ENCODE measurements around the gene BRCA1. TPM values are rescaled to one million over a fixed set of nuclear protein-coding genes. Genes with fewer than 3 reads are reported as not detected.
"Not testable (repeated sequence)": the region's sequence is repeated elsewhere in the genome, so short reads cannot be mapped to it uniquely, and the experiment has no call there.

Gene BRCA1
- total RNA-seq, 2 experiments from 2014 or later = 62.5 to 66.5 TPM

DNA sequence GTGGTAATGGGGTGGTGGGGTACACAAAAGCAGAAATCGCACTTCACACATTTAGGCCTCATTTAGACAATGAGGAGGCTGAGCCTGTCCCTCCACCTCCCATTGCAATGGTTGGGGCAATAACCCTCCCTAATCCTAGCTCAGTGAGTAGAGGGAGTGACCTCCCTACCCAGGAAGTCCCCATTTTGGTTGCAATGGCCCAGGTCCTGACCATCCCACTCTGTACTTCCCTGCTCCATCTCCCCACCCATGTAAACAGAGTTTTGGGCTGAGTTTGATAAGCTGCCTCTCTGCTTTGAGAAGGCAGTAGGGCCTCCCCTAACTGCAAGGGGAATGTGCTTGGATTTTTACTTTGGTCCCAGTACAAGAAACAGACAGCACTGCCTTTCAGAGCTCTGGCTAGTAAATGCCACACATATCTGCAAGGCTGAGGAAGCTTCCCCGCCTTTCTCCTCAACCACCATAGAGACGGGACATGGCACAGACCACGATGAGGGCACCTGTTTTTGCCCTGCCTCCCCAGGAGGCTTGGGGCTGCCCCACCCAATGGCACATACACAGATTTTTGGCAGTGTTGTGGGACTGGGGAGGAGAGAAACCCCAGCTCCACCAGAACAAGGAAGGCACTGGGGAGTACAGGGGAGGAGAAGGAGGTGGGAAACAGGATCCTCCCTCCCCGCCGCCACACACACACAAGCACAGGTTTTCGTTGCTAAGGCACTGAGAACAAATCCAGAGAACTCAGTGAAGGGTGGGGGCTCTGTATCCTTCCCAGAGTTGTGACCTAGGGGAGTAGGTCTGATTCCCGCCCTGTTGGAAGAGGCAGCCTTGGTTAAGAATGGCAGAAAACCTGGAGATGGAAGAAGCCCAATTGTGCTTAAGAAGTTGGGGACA, 110.3 kb downstream of the BRCA1 start:
- no peak for DNase-seq
- Mint-ChIP-seq H3K4me1 (peaks cover 36% of the 10 kb centered on the region), H3K27ac (no peak overlapping the region), H3K27me3 (peaks cover 3% of the 10 kb centered on the region), H3K4me3 (no peak overlapping the region), H3K9me3 (no peaks in the 10 kb centered on the region), H3K36me3 (ENCODE audit: low read depth) (peaks cover 47% of the 10 kb centered on the region)
- CTCF ChIA-PET = interaction anchor here (0.6 kb wide), 1 partner anchor 17 kb away, joined by 3 read pairs; the partner anchor contains the start of gene RPL27
- POLR2A ChIA-PET = interaction anchor here (0.7 to 2.1 kb wide), 4 partner anchors 8 to 346 kb away, joined by 3 to 5 read pairs (median 4); partner anchors contain the start of gene IFI35

DNA sequence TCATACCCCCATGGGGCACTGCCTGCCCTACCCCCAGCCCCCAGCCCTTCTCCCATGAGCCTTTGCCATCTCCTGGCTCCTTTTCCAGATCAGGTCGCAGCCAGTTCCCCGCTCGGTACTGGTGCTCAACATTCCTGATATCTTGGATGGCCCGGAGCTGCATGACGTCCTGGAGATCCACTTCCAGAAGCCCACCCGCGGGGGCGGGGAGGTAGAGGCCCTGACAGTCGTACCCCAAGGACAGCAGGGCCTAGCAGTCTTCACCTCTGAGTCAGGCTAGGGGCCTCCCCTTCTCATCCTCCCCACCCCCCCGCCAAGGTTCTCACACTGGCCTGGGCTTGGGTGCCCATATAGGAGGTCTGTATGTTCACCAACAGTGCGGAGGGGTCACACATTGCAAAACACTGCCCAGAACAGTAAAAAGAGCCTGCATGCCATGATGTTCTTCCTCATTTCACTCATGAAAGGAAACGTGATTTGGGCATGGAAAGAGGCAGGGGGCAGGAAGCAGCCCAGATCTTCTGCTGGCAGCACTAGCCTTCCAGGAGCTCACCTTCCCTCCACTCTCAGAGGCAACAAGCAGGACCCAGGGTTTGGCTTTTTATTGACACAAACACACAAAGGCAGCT, 111.0 kb downstream of the BRCA1 start:
- POLR2A ChIA-PET = interaction anchor here (0.7 to 8.1 kb wide), 4 partner anchors 10 to 346 kb away, joined by 3 to 103 read pairs (median 4); partner anchors contain the start of gene RPL27
- Mint-ChIP-seq H3K27me3 (no peaks in the 10 kb centered on the region), H3K27ac (no peak overlapping the region), H3K4me1 (peaks cover 29% of the 10 kb centered on the region), H3K9me3 (no peaks in the 10 kb centered on the region), H3K4me3 (no peak overlapping the region), H3K36me3 (ENCODE audit: low read depth) (peaks cover 47% of the 10 kb centered on the region)
- no peak for DNase-seq
- CTCF ChIA-PET = no interaction called here

DNA sequence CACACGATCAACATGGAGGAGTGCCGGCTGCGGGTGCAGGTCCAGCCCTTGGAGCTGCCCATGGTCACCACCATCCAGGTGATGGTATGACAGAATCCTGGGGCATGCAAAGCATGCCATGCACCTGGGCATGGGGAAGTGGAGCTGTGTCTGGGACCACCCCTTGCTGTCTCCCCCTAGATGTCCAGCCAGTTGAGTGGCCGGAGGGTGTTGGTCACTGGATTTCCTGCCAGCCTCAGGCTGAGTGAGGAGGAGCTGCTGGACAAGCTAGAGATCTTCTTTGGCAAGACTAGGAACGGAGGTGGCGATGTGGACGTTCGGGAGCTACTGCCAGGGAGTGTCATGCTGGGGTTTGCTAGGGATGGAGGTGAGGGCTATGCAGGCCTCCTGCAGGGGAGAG, 111.9 kb downstream of the BRCA1 start:
- Mint-ChIP-seq H3K9me3 (no peaks in the 10 kb centered on the region), H3K36me3 (ENCODE audit: low read depth) (peaks cover 51% of the 10 kb centered on the region), H3K4me1 (peaks cover 29% of the 10 kb centered on the region), H3K27ac (no peak overlapping the region), H3K4me3 (no peak overlapping the region), H3K27me3 (no peaks in the 10 kb centered on the region)
- ChIA-PET POLR2A (interaction anchor here (8.1 kb wide), 1 partner anchor 15 kb away, joined by 103 read pairs; the partner anchor contains the start of gene RPL27), CTCF (no interaction called here)
- DNase-seq = no peak

DNA sequence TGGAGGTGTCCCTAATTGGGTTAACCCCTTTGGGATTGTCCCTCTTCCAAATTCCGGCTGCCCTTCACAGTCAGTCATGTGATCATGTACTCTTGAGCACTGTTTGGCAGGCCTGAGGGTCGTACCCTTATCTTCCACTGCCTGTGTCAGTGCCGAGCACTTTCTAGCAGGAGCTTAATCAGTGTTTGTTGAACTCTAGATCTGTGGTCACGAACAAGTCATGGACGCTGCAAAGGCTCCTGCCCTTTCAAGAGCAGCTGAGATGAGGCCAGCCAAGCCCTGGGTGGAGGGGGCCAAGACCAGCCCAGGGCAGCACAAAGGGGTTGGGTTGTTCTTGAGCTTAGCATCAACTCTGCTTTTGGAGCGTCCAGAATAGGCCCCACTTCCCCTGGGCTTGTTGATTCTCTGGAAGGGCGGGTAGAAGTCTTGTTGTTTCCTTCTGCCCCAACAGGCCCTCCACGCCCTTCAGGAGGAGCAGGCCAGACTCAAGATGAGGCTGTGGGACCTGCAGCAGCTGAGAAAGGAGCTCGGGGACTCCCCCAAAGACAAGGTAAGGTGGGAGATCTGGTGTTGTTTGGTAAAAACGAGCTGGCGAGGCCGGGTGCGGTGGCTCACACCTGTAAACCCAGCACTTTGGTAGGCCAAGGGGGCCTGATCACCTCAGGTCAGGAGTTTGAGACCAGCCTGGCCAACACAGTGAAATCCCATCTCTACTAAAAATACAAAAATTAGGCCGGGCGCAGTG, 113.3 kb downstream of the BRCA1 start:
- no peak for DNase-seq
- Mint-ChIP-seq H3K9me3 (no peaks in the 10 kb centered on the region), H3K27me3 (no peaks in the 10 kb centered on the region), H3K27ac (no peak overlapping the region), H3K36me3 (ENCODE audit: low read depth) (peaks cover 53% of the 10 kb centered on the region), H3K4me3 (no peak overlapping the region), H3K4me1 (peaks cover 25% of the 10 kb centered on the region)
- CTCF ChIA-PET = interaction anchor here (0.9 kb wide), 1 partner anchor 112 kb away, joined by 3 read pairs; no protein-coding TSS in a partner anchor
- POLR2A ChIA-PET = interaction anchor here (2.0 to 8.1 kb wide), 2 partner anchors 14 to 303 kb away, joined by 6 to 103 read pairs; partner anchors contain the start of gene RPL27

DNA sequence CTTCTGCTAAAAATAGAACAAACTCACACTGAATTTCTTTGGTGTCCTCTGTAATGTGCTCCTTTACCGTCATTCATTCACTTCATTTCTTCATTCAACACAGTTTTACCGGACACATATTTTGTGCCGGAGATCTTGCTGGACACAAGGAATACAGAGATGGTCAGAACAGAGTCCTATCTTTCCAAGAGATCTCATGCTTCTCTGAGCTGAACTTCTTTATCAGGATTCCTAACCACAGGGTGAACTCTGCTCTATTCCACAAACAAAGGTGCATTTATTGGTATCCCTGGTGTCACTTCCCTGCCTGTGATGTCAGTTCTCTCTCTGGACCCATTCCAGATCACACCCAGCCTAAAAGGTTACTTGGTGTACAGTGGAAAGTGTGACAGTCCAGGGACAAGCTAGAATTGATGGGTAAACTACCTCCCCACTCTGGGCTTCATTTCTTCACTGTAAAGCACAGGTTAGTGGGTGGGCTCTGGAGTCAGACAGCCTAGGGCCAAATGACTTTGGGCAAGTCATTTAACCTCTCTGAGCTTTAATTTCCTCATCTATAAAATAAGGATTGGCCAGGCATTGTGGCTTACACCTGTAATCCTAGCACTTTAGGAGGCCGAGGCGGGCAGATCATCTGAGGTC, 114.4 kb downstream of the BRCA1 start:
- Mint-ChIP-seq H3K36me3 (ENCODE audit: low read depth) (peaks cover 57% of the 10 kb centered on the region), H3K4me3 (no peak overlapping the region), H3K9me3 (no peaks in the 10 kb centered on the region), H3K4me1 (peaks cover 30% of the 10 kb centered on the region), H3K27me3 (no peaks in the 10 kb centered on the region), H3K27ac (peak overlapping the region; percentile 6)
- CTCF ChIA-PET = interaction anchor here (0.9 to 1.0 kb wide), 2 partner anchors 13 to 113 kb away, joined by 3 read pairs; partner anchors contain the start of gene RPL27
- POLR2A ChIA-PET = interaction anchor here (2.0 to 8.1 kb wide), 2 partner anchors 13 to 304 kb away, joined by 6 to 103 read pairs; partner anchors contain the start of gene RPL27
- no peak for DNase-seq

DNA sequence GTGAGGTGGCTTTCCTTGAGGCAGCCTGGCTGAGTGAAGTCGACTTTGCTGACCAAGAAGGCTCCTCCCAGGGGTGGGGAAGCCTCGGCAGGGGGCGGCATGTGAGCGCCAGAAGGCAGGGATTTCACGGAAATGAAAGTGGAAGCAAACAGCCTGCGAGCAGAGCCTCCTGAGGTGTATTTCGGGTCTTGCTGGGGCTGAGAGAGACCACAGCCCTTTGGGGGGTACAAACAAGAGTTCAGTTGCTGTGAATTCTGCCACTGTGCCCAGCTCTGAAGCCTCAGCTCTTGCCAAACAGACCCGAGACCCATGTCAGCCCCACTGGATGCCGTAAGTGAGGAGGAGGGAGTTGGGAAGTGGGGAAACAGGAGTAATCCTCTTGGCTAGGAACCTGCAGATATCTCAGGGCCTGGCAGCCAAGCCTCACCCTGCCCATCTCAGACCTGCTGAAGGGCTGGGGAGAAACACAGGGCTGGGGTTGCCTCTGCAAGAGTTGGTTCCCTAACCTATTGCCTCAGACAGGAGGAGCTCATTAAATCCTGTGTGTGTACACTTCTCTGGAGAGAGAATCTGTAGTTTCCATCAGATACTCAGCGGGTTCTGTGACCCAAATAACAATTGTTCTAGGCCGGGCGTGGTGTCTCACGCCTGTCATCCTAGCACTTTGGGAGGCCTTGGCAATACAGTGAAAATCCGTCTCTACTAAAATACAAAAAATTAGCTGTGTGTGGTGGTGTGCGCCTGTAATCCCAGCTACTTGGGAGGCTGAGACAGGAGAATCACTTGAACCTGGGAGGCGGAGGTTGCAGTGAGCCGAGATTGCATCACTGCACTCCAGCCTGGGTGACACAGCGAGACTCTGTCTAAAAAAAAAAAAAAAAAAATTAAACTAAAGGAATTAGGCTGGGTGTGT, 118.3 kb downstream of the BRCA1 start, which contains the start of gene IFI35:
Gene IFI35, plus strand, starts transcription at position 146 of the 913 bp plus-strand sequence. Its CDS starts 164 bp downstream, at position 310.
- peaks cover 49% of the 10 kb centered on the region for H3K36me3 Mint-ChIP-seq (ENCODE audit: low read depth)
- peaks cover 34% of the 10 kb centered on the region for H3K4me1 Mint-ChIP-seq
- CTCF ChIA-PET = interaction anchor here (0.5 to 2.1 kb wide), 7 partner anchors 9 to 308 kb away, joined by 3 to 24 read pairs (median 3); partner anchors contain the start of genes BECN1 and RPL27
- peak within 1 kb of the TSS; percentile 100 for H3K4me3 Mint-ChIP-seq
- no peaks in the 10 kb centered on the region for H3K9me3 Mint-ChIP-seq
- DNase-seq = peak; percentile 92
- peak within 1 kb of the TSS; percentile 100 for H3K27ac Mint-ChIP-seq
- no peaks in the 10 kb centered on the region for H3K27me3 Mint-ChIP-seq
- POLR2A ChIA-PET = interaction anchor here (0.6 to 8.1 kb wide), 16 partner anchors 9 to 354 kb away, joined by 3 to 103 read pairs (median 4); partner anchors contain the start of gene RPL27

DNA sequence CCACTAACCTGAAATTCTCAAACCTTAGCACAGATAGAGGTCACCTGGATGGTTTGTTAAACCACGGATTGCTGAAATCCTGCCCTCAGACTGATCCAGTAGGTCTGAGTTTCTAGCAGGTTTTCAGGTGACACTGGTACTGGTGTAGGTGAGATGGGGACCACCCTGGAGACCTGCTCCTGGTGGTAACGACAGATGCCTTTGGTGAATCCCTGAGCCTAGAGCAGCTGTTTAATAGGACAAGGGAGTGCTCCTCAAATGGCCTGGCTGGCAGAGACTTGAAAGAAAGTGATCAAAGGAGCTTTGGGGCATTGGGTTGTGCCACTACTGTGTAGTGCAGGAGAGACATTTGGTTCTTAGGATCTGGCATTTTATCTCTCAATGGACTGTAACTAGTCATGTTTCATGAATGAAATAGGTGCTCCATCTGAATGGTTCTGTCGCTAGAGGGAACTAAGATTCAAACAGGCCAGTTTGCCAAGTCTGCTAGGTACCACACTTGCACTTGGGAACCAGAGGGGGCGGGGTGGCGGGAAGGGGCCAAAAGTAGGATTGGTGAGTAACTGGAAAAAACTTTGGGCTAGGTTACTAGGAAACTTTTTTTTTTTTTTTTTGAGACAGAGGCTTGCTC, 121.5 kb downstream of the BRCA1 start:
- Mint-ChIP-seq H3K9me3 (no peaks in the 10 kb centered on the region), H3K27ac (peak overlapping the region; percentile 52)
- CTCF ChIA-PET = no interaction called here

DNA sequence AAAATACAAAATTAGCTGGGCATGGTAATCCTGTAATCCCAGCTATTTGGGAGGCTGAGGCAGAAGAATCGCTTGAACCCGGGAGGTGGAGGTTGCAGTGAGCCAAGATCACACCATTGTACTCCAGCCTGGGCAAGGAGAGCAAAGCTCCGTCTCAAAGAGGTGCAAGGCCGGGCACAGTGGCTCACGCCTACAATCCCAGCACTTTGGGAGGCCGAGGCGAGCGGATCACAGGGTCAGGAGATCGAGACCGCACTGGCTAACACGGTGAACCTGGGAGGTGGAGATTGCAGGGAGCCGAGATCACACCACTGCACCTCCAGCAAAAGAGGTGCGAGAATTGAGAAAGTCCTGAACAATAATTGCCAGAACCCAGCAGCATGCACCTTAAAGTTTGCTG, 124.3 kb downstream of the BRCA1 start:
- H3K27me3 Mint-ChIP-seq, DNase-seq, CTCF ChIA-PET, H3K27ac Mint-ChIP-seq, H3K4me3 Mint-ChIP-seq, H3K9me3 Mint-ChIP-seq, POLR2A ChIA-PET: not testable (repeated sequence)
- Mint-ChIP-seq H3K4me1 (peaks cover 38% of the 10 kb centered on the region), H3K36me3 (ENCODE audit: low read depth) (peaks cover 54% of the 10 kb centered on the region)

More for the DNA sequence above, 121.5 kb downstream of the BRCA1 start:
- H3K36me3 Mint-ChIP-seq (ENCODE audit: low read depth) = peaks cover 60% of the 10 kb centered on the region
- H3K27me3 Mint-ChIP-seq = no peaks in the 10 kb centered on the region
- H3K4me1 Mint-ChIP-seq = peaks cover 39% of the 10 kb centered on the region
- DNase-seq = no peak
- no peak overlapping the region for H3K4me3 Mint-ChIP-seq
- POLR2A ChIA-PET = interaction anchor here (0.9 kb wide), 1 partner anchor 312 kb away, joined by 3 read pairs; no protein-coding TSS in a partner anchor

DNA sequence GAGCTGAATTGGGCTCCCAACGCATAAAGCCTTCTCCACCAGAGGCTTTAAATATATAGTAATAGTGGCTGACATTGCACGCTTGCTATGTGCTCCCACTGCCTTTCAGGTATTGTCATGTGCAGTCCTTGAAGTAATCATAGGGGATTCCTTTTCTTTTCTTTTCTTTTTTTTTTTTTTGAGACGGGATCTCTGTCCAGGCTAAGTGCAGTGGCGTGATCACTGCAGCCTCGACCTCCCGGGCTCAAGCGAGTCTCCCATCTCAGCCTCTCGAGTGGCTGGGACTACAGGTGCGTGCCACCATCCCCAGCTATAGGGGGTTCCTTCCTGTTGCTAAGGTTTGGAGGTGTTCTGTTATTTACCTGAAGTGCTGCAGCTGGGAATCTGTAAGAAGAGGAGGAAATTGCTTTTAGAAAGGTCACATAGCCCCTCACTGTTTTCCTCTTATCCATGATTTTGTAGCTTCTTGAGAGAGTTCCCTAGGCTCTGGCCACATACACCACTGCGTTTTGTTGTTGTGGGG, 126.1 kb downstream of the BRCA1 start:
- Mint-ChIP-seq H3K27me3 (no peaks in the 10 kb centered on the region), H3K36me3 (ENCODE audit: low read depth) (peaks cover 59% of the 10 kb centered on the region), H3K9me3 (no peaks in the 10 kb centered on the region), H3K4me1 (peaks cover 38% of the 10 kb centered on the region), H3K27ac (peak overlapping the region; percentile 96), H3K4me3 (peak overlapping the region; percentile 94)
- no peak for DNase-seq
- ChIA-PET CTCF (interaction anchor here (1.0 to 2.9 kb wide), 8 partner anchors 12 to 1071 kb away, joined by 3 to 22 read pairs (median 4); partner anchors contain the start of genes BECN1, G6PC3, PSMC3IP and RUNDC1), POLR2A (interaction anchor here (0.9 to 3.4 kb wide), 28 partner anchors 11 to 485 kb away, joined by 3 to 103 read pairs (median 14); partner anchors contain the start of genes AARSD1, BECN1, BRCA1 and DHX8)
